HEK293T (cell line): Measurements from ENCODE around the gene PDCD1LG2.

Source experiments
- ARNT ChIP-seq: fragments of 450-650 bp; IDR thresholded peaks from 2 replicates; pipeline ENCODE4 v1.6.1; 2017; ENCODE audit warnings: mild to moderate bottlenecking
- FOXA1 ChIP-seq: fragments of 450-650 bp; IDR thresholded peaks from 2 replicates; pipeline ENCODE4 v1.6.1; 2016; ENCODE audit warnings: mild to moderate bottlenecking
- NFRKB ChIP-seq: fragments of 450-650 bp; IDR thresholded peaks from 2 replicates; pipeline ENCODE4 v1.6.1; 2016; ENCODE audit warnings: mild to moderate bottlenecking, moderate library complexity
- ZNF384 ChIP-seq: fragments of 450-650 bp; IDR thresholded peaks from 2 replicates; pipeline ENCODE4 v1.6.1; 2016

GRCh38 chr9:5617749-5618148, 107.4 kb downstream of the PDCD1LG2 start:
- TF ChIP-seq NFRKB (no peak), ZNF384 (no peak), ARNT (no peak), FOXA1 (no peak)
